Lower leg skin (tissue), 3 donors: ENCODE measurements around the gene TDRD9.

Experiments used
- CTCF ChIP-seq, 3 donors: fragments of 450-650 bp; IDR thresholded peaks; one replicate each; pipeline ENCODE4 v1.5.1; 2016; ENCODE audit warnings: antibody characterized with exemption in 3 of 3, mild to moderate bottlenecking in 3 of 3, moderate library complexity in 2 of 3
- POLR2A ChIP-seq, 2 donors: fragments of 450-650 bp; IDR thresholded peaks; one replicate each; pipeline ENCODE4 v1.6.1; 2016 to 2017; ENCODE audit warnings: antibody characterized with exemption in 2 of 2, mild to moderate bottlenecking in 1 of 2, moderate library complexity in 1 of 2

GRCh38 chr14:103916636-103917262 is 11.5 kb upstream of the TDRD9 start:
- TF ChIP-seq CTCF (IDR thresholded peaks at IDR 0.05) (no peak), POLR2A (IDR thresholded peaks at IDR 0.05) (no peak)
